PC-3 (cell line): ENCODE measurements around the gene TINAGL1. TPM values are rescaled to one million over a fixed set of nuclear protein-coding genes. Genes with fewer than 3 reads are reported as not detected.

Experiments
- ATAC-seq: fragments of 200-7000 bp; cut with Tn5 transposase; 2 replicates; pipeline ENCODE4 v1.9.1; 2020; ENCODE audit warnings: mild to moderate bottlenecking, moderate library complexity
- BruUV-seq: library from RNA; stranded (reverse); fragments of 400-500 nt; replicated peaks from 2 replicates; lab custom pipeline; 2021; lab: Mats Ljungman, UMichigan
- CTCF ChIA-PET: fragments of 300-600 bp; sonication (Branson Sonifier 250); formaldehyde crosslinking; loops from one replicate; lab custom pipeline; 2022; ENCODE audit warnings: antibody characterized with exemption; lab: Charles Lee
- POLR2A ChIA-PET: fragments of 300-600 bp; sonication (Branson Sonifier 250); formaldehyde crosslinking; loops from one replicate; lab custom pipeline; 2022; ENCODE audit warnings: antibody characterized with exemption; ENCODE audit not compliant: unreplicated experiment; lab: Charles Lee
- DNase-seq: peaks from one replicate; pipeline ENCODE4 v3.0.0-alpha.2; 2015
- H2AFZ ChIP-seq: fragments of 300-600 bp; sonication (generic); 2 replicates; pipeline ENCODE4 v1.6.0; 2016; ENCODE audit warnings: antibody characterized with exemption, low read length
- H3F3A ChIP-seq: fragments of 300-600 bp; sonication (generic); one replicate; pipeline ENCODE4 v1.6.0; 2017; ENCODE audit warnings: antibody characterized with exemption, low read length, control low read depth, mild to moderate bottlenecking; ENCODE audit not compliant: unreplicated experiment
- H3K27ac ChIP-seq: fragments of 300-600 bp; sonication (generic); 2 replicates; pipeline ENCODE4 v1.5.1; 2016; ENCODE audit warnings: mild to moderate bottlenecking, low read length
- H3K27me3 ChIP-seq: fragments of 300-600 bp; sonication (generic); 2 replicates; pipeline ENCODE4 v1.6.1; 2016; ENCODE audit warnings: low read length, mixed read lengths
- H3K36me3 ChIP-seq: fragments of 300-600 bp; sonication (generic); 2 replicates; pipeline ENCODE4 v1.6.1; 2016; ENCODE audit warnings: low read depth, mixed run types, low read length, mixed read lengths
- H3K4me1 ChIP-seq: fragments of 300-600 bp; sonication (generic); 2 replicates; pipeline ENCODE4 v1.5.1; 2016; ENCODE audit warnings: low read length; ENCODE audit not compliant: insufficient read depth
- H3K4me2 ChIP-seq: fragments of 300-600 bp; sonication (generic); 2 replicates; pipeline ENCODE4 v1.6.0; 2016; ENCODE audit warnings: low read length
- H3K4me3 ChIP-seq: fragments of 300-600 bp; sonication (generic); 2 replicates; pipeline ENCODE4 v1.5.1; 2016; ENCODE audit warnings: mild to moderate bottlenecking, low read length, mixed read lengths
- H3K79me2 ChIP-seq: fragments of 300-600 bp; sonication (generic); 2 replicates; pipeline ENCODE4 v1.6.1; 2017; ENCODE audit warnings: low read length, mixed read lengths
- H3K9ac ChIP-seq: fragments of 300-600 bp; sonication (generic); 2 replicates; pipeline ENCODE4 v1.6.0; 2016; ENCODE audit warnings: mild to moderate bottlenecking, low read length
- H3K9me2 ChIP-seq: fragments of 300-600 bp; sonication (generic); replicated peaks from 2 replicates; pipeline ENCODE4 v1.6.1; 2016; ENCODE audit warnings: mixed run types, low read length, mixed read lengths
- H3K9me3 ChIP-seq: fragments of 300-600 bp; sonication (generic); 2 replicates; pipeline ENCODE4 v1.6.1; 2016; ENCODE audit warnings: low read length, mixed read lengths
- H4K20me1 ChIP-seq: fragments of 300-600 bp; sonication (generic); 2 replicates; pipeline ENCODE4 v1.6.1; 2016; ENCODE audit warnings: low read length, mixed read lengths
- CTCF ChIP-seq: fragments of 300-600 bp; sonication (generic); conservative IDR thresholded peaks from 2 replicates; pipeline ENCODE4 v1.5.1; 2017; ENCODE audit warnings: antibody characterized with exemption, low read depth, mild to moderate bottlenecking, low read length
- EZH2 ChIP-seq: fragments of 300-600 bp; sonication (generic); IDR thresholded peaks from one replicate; pipeline ENCODE4 v1.6.1; 2017; ENCODE audit warnings: antibody characterized with exemption, mild to moderate bottlenecking, low read length; ENCODE audit not compliant: unreplicated experiment
- EZH2phosphoT487 ChIP-seq: fragments of 300-600 bp; sonication (generic); IDR thresholded peaks from 2 replicates; pipeline ENCODE4 v1.6.1; 2018; ENCODE audit warnings: mild to moderate bottlenecking, antibody characterized with exemption, low read length, borderline replicate concordance
- intact Hi-C: fragments of 100-400 bp; cut with micrococcal nuclease; formaldehyde crosslinking; loops from 2 replicates; pipeline ENCODE4 v1.9.0; 2023
- total RNA-seq: library from RNA; depleted of rRNA; stranded (reverse); fragments of >200 nt; gene quantifications from 2 replicates; pipeline ENCODE4 v1.2.3, GENCODE V29; 2014

TINAGL1 gene
- total RNA-seq, 1 experiment from 2014 or later: 176 TPM

DNA sequence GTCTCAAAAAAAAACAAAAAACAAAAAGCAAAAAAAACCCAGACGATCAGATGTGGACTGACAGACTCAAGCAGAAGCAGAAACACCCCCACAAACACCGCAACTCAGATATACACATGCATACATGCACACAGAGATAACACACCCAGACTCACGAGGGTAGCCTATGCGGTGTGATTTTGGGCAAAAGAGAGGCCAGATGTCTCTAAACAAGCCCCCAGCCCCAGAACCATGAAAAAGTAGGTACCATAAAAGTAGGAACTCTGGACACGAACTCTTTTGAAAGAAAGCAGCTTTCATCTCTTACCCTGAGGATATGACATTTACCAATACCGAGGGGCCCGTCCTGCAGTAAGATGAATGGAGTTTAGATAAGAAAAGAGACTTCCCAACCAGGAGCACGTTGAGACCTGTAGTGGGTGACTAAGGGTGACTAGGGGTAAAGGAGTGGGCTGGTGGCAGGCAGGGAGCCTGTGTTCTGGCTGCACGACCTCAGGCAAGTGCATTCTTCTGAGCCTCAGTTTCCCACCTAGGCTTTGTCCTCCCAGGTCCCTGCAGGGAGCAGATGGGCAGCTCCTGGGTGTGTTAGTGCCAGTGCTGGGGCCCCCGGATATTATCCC, 1.5 kb upstream of the TINAGL1 start:
- ChIA-PET CTCF (no interaction called here), POLR2A (interaction anchor here (0.6 kb wide), 1 partner anchor 312 kb away, joined by 4 read pairs; no protein-coding TSS in a partner anchor)
- Histone ChIP-seq H3K27me3 (no peaks in the 10 kb centered on the region), H3K27ac (peak overlapping the region; percentile 98), H3K4me1 (peaks cover 62% of the 10 kb centered on the region), H4K20me1 (peaks cover 13% of the 10 kb centered on the region; the same call in 1 of the 2 replicates), H3K4me3 (peak overlapping the region; percentile 71), H3K9ac (peak overlapping the region; percentile 86), H3K4me2 (peak overlapping the region; percentile 90), H3K79me2 (peaks cover 40% of the 10 kb centered on the region), H3K36me3 (peaks cover 3% of the 10 kb centered on the region; the same call in 1 of the 2 replicates), H3K9me3 (no peaks in the 10 kb centered on the region), H2AFZ (no peak overlapping the region), H3K9me2 (no peaks in the 10 kb centered on the region), H3F3A (no peaks in the 10 kb centered on the region)
- TF ChIP-seq EZH2: no peak
- ATAC-seq (no peak), DNase-seq (peak; percentile 66)
- intact Hi-C loops: no loop called here
- no TSS peak for BruUV-seq

GRCh38 chr1:31575369-31576140, 760 bp upstream of the TINAGL1 start:
- H3F3A ChIP-seq: no peaks in the 10 kb centered on the region
- H2AFZ ChIP-seq: no peak overlapping the region
- no peaks in the 10 kb centered on the region for H3K27me3 ChIP-seq
- ChIA-PET POLR2A (no interaction called here), CTCF (no interaction called here)
- no peaks in the 10 kb centered on the region for H3K9me2 ChIP-seq
- H3K9me3 ChIP-seq: no peaks in the 10 kb centered on the region
- H3K36me3 ChIP-seq: peaks cover 3% of the 10 kb centered on the region; the same call in 1 of the 2 replicates
- H3K79me2 ChIP-seq: peaks cover 47% of the 10 kb centered on the region
- ATAC-seq (peak; percentile 41), DNase-seq (peak; percentile 96)
- H3K9ac ChIP-seq: peak overlapping the region; percentile 86
- peak overlapping the region; percentile 71 for H3K4me3 ChIP-seq
- peaks cover 13% of the 10 kb centered on the region; the same call in 1 of the 2 replicates for H4K20me1 ChIP-seq
- peaks cover 68% of the 10 kb centered on the region for H3K4me1 ChIP-seq
- TF ChIP-seq EZH2 (no peak), EZH2phosphoT487 (no peak), CTCF (no peak)
- BruUV-seq: TSS peak; percentile 53
- peak overlapping the region; percentile 90 for H3K4me2 ChIP-seq
- intact Hi-C loops: no loop called here
- H3K27ac ChIP-seq: peak overlapping the region; percentile 98

- peak overlapping the region; percentile 71 for H3K4me3 ChIP-seq
- H3K4me2 ChIP-seq: peak overlapping the region; percentile 90
- DNase-seq (no peak), ATAC-seq (no peak)
- H3K9me3 ChIP-seq: no peaks in the 10 kb centered on the region
- POLR2A ChIA-PET: interaction anchor here (0.6 kb wide), 1 partner anchor 105 kb away, joined by 3 read pairs; no protein-coding TSS in a partner anchor
- H3K4me1 ChIP-seq: peaks cover 74% of the 10 kb centered on the region
- peaks cover 3% of the 10 kb centered on the region; the same call in 1 of the 2 replicates for H3K36me3 ChIP-seq
- H3K27ac ChIP-seq: peak overlapping the region; percentile 98
- peaks cover 13% of the 10 kb centered on the region; the same call in 1 of the 2 replicates for H4K20me1 ChIP-seq
- no peaks in the 10 kb centered on the region for H3K9me2 ChIP-seq
- CTCF ChIA-PET: interaction anchor here (0.6 kb wide), 1 partner anchor 378 kb away, joined by 3 read pairs; no protein-coding TSS in a partner anchor
- no peaks in the 10 kb centered on the region for H3K27me3 ChIP-seq
- TSS peak; percentile 62 for BruUV-seq
- H2AFZ ChIP-seq: no peak overlapping the region
- no peaks in the 10 kb centered on the region for H3F3A ChIP-seq
- peaks cover 52% of the 10 kb centered on the region for H3K79me2 ChIP-seq
- intact Hi-C loops: no loop called here
- TF ChIP-seq EZH2phosphoT487 (no peak), CTCF (no peak), EZH2 (no peak)
- peak overlapping the region; percentile 86 for H3K9ac ChIP-seq
Measured at GRCh38 chr1:31576743-31577455, 584 bp downstream of the TINAGL1 start.
